GM21447 (cell line): ENCODE results near the gene TAF3.
A peak's percentile ranks its signal among the peaks of the same experiment; 100 is the strongest.
"Not testable (repeated sequence)": the region's sequence is repeated elsewhere in the genome, so short reads cannot be mapped to it uniquely, and the experiment has no call there.

Experiments
- ATAC-seq: cut with Tn5 transposase; IDR thresholded peaks from one replicate; pipeline ENCODE4 v1.9.1; 2021; ENCODE audit not compliant: unreplicated experiment

TAF3 gene

DNA sequence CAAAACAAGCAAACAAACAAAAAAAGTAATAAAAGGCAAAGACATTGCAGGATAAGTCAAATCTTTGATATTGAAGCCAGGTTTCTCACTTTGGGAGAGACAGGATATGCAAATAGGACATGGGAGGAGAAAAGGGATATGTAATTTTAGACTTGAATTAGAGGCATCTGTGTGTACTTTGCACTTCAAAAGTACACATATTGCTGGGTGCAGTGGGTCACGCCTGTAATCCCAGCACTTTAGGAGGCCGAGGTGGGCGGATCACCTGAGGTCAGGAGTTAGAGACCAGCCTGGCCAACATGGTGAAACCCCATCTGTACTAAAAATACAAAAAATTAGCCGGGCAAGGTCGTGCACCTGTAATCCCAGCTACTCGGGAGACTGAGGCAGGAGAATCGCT lies 6.6 kb upstream of the TAF3 start:
- not testable (repeated sequence) for ATAC-seq

DNA sequence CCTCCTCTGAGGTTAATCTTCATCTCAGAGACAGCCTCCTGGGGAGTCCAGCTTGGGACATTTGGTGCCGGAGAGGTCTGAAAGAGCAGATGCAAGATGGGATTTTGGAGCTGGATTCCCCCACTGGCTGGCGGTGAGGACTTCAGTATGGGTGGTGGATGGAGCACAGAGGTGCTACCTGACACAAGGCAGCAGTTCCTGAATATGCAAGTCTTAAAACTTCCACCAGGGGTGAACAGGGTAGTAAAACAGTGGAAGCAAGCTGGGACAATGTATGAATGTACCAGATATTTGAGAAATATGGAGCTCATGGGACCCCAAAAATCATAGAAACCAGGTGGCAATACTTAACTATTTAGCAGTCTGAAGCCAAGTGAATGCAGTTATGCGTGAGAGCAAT lies 4.8 kb upstream of the TAF3 start:
- ATAC-seq: no peak

DNA sequence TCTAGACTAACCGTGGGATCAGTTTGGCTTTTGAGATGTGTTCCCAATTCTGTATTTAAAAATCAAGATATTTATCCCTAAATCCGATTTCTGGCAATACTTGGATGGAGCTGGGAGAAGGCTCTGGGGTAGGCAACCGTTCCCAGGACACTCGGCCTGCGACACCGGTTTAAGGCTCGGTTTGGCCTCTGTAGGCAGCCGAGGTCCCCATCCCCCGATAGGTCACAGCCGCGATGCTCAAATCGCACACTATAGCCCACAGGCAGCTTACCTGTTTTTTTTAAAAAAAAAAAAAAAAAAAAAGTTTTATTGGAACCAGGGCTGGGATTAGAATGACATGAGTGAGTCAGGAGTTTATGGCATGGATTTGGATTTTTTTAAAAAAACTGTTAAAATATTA lies 729 bp upstream of the TAF3 start:
- no peak for ATAC-seq

DNA sequence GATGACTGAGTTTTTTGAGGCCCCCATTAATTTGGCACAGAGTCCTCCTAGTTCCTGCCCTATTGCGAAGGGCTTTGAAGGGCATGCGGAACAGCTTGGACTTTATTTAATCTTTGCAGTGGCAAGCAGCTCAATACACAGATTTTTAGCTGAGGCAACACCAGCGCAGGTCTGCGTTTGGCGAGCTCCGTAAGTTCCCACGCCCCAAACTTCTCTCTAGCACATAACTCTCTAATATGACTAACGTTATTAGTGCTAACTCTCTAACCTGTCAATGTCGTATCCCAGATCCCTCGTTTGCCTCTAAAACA lies 366 bp upstream of the TAF3 start:
- ATAC-seq: peak; percentile 5

DNA sequence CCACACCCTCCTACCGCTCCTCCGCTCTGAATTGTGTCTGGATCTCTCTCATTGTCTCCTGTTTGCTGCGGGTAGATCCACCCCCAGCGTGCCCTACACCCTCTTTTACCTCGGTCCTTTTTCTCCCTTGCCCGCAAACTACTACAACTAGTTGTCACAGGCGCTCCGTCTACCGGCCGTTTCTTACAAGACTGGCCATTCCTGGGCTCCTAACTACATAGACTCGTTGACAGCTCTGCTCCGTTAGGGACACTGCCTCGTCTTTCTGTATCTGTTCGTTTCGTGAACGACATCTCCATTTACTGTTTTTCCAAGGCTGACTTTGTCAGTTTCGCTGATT lies 786 bp downstream of the TAF3 start:
- ATAC-seq: peak; percentile 60

DNA sequence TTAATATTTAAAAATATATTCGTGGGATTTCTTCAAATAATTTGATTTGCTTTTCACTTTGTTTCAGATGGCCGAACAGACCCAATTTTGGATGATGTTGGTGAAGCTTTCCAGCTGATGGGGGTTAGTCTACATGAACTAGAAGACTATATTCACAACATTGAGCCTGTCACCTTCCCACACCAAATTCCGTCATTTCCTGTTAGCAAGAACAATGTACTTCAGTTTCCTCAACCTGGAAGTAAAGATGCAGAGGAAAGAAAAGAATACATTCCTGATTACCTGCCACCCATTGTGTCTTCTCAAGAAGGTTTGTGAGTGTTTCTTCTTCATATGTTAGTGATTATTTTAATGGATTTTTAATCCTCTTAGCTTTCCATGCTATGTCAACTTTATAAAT lies 5.9 kb downstream of the TAF3 start:
- no peak for ATAC-seq

DNA sequence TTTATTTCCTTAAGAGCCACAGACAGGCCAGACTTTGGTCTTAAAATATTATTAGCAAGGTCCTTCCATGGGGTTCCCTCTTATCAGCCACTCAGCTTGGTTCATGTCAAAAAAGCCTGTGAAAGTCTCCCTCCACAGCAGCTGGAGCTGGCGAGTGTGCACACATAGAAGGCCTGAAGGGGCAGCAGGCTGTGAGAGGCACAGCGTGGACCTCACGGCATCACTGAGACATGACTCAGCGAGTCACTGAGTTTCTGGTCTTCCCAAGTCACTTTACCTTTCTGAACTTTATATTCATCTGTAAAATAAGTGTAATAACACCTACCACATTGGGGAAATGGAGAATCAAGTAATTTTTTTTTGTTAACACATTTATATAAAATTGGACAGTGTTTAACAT lies 8.7 kb downstream of the TAF3 start:
- no peak for ATAC-seq

DNA sequence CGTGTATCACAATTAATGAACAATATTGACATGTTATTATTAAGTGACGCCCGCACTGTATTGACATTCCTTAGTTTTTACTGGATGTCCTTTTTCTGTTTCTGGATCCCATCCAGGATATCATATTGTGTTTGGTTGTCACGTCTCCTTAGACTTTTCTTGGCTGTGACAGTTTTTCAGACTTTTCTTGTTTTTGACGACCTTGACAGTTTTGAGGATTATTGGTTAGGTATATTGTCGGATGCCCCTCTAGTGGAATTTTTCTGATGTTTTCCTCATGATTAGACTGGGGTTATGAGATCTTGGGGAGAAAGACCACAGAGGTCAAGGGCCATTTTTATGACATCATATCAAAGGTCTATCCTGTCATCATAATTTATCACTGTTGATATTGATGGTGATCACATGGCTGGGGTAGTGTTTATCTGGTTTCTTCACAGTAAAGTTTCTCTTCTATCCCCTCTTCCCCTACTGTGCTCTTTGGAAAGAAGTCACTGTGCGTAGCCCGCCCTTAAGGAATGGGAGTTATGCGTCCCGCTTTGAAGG lies 11.1 kb downstream of the TAF3 start:
- no peak for ATAC-seq

DNA sequence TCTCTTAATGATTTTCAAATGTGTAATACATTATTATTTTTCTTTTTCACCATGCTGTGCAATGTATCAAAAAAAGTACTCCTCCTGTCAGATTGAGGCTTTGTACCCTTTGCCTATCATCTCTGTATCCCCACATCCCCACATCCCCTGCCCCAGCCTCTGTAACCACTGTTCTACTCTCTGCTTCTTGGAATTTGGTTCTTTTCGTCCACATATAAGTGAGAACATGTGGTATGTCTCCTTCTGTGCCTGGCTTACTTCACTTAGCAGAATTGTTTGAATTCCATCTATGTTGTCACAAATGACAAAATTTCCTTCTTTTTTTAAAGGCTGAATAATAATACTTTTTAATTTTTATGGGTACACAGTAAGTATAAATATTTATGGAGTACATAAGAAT lies 13.8 kb downstream of the TAF3 start:
- no peak for ATAC-seq

DNA sequence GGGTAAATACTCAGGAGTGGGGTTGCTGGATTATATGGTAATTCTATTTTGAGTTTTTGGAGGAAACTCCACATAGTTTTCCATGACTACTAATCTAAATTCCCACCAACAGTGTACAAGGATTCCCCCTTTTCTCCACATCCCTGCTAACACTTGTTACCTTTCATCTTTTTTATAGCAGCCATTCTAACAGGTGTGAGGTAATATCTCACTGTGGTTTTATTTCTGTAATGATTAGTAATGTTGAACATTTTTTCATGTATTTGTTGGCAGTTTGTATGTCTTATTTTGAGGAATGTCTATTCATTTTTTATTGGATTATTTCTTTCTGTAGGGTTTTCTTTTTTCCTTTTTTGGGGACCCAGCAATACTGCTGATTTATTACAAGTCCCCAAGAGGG lies 14.9 kb downstream of the TAF3 start:
- no peak for ATAC-seq

DNA sequence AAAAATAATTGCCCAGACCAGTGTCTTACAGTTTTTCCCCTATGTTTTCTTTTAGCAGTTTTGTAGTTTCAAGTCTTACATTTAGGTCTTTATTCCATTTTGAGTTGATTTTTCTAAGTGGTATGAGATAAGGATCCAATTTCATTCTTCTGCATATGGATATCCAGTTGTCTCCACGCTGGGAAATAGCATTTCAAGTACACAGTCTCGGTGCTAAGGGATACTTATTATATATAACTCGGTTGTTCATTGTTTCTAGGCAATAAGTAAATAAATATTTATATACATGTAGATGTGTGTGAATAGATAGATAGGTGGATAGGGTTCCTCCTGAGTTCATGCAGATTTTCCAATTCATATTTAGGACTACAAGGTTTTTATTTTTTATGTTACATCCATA lies 16.0 kb downstream of the TAF3 start:
- no peak for ATAC-seq

DNA sequence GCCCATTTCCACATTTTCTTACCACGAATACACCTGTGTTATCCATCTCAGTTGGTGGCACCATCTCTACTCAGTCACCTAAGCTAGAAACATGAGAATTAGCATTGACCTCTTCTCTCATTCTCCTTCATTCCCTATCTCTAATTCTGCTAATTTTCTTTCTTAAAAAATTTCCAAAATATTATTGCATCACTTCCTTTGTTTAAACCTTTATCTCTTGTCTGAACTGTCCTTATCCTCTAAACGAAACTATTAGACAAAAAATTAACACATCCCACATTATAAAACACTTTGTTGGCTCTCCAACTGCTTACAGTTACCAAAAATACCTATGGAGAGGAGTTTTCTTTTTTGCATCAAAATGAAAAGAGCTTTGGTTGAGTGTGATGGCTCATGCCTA lies 18.3 kb downstream of the TAF3 start:
- ATAC-seq: no peak

DNA sequence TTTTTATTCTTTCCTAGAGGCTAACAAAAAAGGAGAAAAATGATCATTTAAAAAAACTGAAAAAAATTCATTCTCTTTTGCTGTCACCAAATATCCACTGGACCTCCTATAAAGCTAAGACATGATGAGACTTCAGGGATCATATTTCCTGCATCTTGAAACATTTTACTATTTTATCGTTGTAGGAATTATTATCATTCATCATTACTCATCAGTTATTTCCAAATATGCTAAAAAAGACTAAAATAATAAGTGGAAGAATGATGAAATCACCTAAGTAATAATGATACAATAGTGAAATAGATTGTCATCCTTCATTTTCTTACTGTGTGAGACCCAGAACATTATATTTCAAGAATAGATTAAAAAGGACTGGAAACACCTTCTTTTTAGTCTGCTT lies 28.3 kb downstream of the TAF3 start:
- no peak for ATAC-seq

DNA sequence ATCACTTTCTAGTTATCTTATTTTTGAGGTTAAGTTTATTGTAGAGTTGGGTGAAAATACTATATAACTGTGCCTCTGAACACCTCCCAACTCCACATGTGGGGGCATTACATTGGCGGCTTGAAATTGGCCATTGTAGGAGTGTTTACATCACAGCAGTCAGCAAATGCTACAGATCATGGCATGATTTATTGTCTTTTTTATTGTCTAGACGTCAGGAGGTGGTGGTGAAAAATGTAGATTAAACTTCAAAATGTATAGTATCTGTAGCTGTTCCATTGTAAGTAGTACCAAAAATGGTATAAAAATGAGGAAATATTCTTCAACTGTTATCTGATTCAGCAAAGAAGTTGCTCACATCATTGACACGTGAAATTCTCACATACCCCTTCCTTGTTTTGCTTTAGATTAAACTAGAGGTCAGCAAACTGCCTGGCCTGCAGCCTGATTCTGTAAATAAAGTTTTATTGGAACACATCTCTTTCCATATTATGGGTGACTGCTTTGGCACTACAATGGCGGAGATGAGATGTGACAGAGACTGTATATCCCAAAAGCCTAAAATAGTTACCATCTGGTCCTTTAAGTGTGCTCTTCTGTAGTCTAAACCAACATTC lies 35.0 kb downstream of the TAF3 start:
- no peak for ATAC-seq

DNA sequence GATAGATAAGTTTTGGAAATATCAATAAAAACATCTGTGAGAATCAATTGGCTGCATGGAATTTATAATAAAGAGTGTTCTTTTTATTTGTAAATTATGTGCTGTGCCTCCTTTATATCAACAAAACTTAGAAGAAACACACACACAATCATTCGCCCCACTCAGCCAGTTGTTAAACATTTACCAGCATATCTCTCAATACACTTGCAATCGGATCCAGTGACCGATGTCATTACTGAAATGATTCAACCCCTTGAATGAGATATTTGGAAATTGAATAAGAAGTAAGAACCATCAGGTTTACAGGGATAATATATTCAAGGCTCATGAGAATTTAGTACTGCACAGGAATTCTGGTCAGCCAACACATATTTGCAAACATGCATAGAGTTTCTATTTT lies 35.6 kb downstream of the TAF3 start:
- ATAC-seq: no peak

DNA sequence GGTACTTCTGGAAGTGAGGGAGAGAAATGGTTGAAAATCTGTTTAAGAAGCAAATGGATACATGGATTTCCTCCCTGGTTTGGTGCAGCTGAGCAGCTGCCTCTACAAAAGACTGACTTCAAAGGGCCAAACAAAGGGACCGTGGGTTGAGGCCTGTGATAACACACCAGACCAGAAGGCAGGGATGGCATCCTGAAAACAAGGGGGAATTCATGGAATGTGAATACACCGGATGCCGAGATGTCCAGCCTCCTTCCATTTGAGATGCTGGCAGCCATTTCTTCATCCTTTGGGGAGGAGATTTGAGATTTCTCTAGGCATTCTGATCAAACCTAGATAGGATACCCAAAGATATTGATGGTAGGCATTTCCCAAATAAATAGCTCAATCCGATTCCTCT lies 36.9 kb downstream of the TAF3 start:
- no peak for ATAC-seq

DNA sequence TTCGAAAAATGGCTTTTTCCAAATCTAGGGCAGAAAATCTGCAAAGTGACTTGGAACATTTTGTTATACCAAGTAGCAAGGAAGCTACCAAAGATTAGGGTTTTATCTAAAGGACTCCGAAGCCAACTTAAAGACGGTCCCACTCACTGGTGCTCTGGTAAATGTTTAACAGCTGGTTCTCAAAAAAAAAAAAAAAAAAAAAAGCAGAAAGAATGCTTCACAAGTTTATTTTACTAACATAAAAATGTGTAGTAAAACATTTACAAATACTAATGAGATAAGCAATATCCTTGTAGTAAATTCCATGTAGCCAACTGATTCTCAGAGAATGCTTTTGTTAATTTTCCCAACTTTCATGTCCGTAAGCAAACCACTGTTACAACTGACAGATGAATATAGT lies 38.4 kb downstream of the TAF3 start:
- ATAC-seq: no peak

DNA sequence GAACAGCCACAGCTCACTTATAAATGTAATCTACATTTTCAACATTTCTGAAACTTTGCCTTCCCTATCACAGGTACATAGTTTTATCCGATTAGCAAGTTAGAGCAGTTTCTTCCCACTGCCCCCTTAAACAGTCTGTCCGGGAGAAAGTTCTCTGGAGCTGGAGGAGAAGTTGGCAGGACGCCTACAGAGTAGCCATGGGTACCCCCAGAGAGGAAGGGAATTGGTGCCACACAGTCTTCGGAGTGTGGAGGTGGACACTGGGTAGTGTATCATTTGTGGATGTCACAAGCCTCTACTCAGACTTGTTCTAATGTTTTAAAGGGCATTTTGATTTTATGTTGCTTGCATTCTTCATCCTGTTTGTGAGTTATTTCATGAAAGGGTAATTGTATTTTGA lies 39.0 kb downstream of the TAF3 start:
- ATAC-seq: no peak

DNA sequence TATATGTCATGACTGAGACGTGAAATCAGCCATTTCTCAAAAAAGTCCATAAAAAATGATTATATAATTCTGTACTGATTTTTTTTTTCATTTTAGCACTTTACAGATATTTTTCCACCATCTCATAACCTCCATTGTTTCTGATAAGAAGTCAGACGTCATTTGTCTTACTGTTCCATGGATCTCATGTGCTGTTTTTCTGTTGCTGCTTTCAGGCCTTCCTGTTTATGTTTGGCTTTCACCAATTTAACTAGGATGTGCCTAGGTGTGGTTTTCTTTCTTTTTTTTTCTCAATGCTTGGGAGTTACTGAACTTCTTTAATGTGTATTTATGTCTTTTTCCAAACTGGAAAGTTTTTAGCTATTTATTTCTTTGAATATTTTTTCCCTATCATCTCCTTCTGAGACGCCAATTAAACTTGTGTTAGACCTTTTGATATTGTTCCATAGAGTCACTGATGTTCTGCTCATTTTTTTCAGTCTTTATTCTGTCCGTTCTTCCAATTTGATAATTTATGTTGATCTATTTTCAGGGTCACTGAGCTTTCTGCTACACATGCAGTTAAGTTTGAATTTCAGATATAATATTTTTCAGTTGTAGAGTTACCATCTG lies 43.3 kb downstream of the TAF3 start:
- ATAC-seq: no peak

DNA sequence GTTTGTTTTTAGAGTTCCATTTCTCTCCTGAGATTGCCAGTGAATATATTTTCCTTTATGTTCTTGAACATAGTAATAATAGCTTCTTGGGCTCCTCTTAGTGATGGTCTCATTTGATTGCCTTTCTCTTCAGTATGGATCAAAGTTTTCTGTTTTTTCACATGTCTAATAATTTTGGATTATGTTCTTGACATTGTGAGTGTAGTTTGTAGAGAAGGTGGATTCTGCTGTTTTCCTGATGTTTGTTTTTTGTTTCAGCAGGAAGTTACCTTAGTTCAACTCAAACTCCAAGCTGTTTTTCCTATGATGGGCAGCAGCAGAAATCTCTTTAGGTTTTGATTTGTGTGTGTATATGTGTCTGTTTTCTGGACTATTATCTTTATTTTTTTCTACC lies 43.8 kb downstream of the TAF3 start:
- ATAC-seq: no peak

DNA sequence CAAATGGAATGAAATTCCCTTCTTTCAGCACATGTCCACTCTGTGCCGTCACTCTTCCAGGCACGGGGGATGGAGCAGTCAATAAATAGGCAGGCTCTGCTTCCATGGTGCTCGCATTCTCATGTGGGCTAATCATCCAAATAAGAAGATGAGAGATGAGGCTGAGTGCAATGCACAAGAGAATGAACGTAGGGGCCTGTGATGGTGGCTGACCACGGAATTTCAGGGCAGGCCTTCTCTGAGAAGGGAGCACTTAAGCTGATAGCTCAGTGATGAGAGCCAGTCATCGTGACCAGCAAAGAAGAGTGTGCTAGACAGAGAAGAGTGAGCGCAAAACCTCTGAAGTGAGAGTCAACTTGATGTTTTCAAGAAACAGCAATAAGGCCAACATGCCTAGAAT lies 47.9 kb downstream of the TAF3 start:
- ATAC-seq: no peak

DNA sequence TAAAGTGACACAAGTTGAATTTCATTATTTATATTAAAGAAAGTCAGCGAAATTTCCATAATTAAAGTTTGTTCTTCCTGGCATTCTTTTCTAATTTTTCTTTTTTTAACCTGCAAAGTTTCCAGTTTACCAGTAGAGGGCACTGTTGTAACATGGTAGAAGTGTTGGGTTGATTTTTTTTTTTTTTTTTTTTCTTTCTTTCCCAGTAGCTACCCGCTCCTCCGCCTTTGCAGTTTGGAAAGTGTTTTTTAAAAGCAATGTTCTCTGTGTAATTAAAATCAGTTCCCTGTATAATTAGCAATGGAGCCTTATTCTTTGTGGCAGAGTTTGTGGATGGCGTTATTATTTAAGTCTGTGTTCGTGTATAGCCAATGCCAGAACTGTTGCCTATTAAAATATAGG lies 53.7 kb downstream of the TAF3 start:
- ATAC-seq: no peak

DNA sequence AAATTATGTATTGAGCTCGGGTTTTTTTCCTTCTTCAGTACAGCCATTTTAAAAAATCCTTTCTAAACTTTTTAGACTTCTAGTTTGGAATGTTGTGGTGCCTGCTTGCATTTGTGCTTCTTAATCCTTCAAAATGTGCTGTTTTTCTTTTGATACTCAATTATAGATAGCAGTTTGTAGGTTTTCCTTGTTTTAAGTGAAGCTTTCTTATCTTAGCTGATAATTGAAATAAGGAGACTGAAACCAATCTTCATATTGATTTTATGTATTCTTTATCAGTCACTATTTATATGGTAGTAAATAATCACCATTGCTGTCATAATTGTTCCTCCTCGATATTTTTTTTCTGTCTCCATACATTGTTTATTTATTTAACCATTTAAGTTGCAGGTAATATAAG lies 56.6 kb downstream of the TAF3 start:
- no peak for ATAC-seq
